GM21737 (cell line): ENCODE measurements around the gene WDR49.

Experiments
- ATAC-seq: cut with Tn5 transposase; IDR thresholded peaks from one replicate; pipeline ENCODE4 v1.9.1; 2021; ENCODE audit warnings: mild to moderate bottlenecking, moderate library complexity; ENCODE audit not compliant: unreplicated experiment

WDR49 gene

DNA sequence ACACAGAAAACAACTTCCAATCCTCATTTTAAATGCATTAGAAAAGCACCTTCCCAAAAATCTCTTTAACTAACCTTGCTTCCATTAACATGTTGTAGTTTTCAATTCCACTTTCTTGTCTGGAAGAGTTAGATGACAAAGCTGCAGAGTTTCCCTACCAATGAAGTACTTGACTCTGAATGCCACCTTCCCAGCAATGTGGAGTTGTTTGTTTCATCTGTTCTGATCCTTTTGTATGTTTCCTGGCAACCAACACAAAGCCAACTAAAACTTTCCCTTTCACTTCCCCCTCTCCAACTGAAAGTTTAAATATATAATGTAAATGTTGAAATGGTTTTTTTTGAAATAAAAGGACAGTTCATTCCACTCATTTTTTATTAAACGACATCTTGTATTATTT is at the start of gene WDR49:
TSS of gene WDR49 (minus strand) at position 183 of the 400 bp plus-strand sequence. CDS start 517 bp downstream, outside the sequence.
- ATAC-seq = no peak

DNA sequence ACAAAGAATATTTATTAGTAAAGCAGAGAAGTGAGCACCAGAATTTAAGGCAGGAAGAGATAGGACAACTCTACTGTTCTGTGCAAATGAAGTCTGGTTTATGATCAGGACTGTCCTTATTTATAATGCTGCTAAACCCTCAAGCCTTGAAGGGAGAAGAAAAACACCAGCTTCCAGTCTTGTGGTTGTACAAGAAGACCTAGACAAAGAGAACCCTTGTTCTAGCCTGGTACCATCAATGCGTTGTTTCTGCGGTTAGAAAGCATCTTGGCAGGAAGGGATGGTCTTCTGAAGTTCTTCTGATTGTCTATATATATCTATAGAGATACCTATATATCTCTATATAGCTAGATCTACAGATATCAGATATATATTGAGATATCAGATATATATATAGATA is 47.2 kb upstream of the WDR49 start:
- ATAC-seq = no peak

DNA sequence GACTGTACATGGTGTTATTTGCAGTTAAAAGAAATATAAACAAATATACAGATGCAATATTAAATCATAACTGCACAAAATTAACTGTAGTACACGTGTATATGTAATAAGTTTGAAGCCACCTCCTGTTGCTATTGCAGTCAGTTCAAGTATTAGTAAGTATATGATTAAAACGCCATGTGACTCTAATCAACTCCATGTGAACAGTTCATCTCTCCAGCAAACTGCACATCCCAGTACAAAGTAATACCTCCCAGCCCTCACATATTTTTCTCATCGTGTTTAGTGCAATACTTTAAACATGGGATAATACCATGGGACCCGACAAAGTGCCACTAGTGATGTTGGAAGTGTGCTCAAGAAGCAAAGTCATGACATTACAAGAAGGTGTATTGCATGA is 46.3 kb upstream of the WDR49 start:
- ATAC-seq = no peak

DNA sequence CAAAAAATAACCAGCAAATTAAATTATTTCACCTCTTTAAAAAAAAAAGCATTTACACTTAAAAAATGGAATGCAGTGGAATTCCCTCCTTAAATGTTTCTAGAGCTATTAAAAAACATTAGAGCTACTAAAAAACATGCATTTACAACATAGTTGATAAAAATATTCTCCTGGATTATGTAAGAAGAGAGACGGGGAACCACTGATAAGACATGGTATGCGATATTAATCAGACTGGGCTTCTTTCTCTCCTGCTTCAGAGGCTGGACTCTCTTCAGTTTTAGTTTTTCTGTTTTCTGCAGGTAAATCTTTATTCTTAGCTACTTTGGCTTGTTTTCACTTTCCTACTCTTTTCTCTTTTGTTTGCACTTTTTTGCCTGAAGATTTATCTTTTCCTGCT is 40.4 kb upstream of the WDR49 start:
- no peak for ATAC-seq

DNA sequence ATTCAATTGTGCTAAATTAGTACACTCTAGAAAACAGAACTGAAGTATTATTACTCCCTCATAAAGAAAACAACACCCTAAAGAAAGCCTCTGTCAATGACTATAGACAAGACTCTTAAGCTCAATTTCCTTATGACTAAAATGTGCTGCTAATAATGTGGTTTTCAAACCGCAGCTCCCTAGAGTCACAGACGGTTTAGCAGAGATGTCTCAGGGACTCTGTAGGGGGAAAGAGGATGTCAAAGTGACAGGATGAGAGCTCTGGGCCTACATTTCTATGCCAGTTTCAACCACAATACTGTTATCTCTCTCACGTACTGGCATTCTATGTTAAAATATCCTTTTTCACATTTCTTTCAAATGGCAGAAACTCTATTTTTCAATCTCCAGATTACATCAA is 37.6 kb upstream of the WDR49 start:
- peak; percentile 100 for ATAC-seq

DNA sequence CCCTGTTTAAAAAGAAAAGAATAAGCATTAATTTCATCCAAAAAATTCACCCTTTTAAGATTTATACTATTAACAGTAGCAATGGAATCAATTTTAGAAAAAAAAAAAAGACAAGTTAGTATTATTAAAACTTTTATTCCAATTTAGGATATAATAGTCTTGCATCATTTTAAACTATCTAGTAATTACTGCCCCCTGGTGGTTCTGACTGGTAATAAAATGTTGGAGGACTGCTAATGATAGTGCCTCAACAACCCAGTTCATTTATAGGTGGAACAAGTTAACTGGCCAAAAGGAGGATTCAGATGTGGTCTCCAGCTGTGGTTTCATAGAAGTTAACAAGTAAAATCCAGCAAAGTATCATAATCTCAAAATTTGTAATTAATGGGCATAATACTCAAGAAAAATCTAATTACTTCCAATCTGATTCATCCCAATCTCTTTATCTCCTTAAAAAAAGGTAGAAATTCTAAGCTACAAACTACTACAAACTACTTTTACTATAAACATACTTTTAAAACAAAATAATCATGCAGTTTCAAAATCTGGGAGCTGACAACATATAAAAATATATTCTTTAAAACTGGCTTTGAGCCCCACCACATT is 30.7 kb upstream of the WDR49 start:
- ATAC-seq = peak; percentile 81

DNA sequence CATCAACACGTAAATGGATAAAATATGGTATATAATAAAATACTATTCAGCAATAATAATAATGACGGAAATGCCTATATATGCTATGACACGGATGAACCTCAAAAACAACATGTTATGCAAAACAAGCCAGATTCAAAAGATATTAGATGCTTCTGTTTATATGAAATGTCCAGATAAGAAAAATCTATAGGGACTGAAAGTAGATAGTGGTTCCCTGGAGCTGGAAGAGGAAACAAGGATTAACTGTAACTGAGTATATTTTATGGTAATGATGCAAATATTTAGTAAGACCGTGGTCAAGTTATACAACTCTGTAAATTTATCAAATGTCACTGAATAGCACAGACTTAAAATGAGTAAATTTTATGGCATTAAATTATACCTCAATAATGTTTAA is 25.8 kb upstream of the WDR49 start:
- no peak for ATAC-seq

DNA sequence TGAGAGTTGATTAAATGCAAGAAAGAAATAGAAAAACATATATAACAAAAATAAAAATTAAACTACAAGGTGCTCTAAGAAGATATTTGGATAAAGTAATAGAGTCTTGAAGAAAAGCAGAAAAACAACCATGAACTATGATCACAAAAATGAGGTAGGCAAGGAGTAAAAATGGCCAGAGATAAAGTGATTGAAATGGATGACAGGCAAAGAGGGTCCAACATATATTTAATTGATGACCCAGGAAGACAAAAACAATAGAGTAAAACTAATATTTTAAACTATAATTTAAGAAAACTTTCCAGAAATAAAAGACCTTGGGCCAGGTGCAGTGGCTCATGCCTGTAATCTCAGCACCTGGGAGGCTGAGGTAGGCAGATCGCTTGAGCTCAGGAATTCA is 22.1 kb upstream of the WDR49 start:
- no peak for ATAC-seq

DNA sequence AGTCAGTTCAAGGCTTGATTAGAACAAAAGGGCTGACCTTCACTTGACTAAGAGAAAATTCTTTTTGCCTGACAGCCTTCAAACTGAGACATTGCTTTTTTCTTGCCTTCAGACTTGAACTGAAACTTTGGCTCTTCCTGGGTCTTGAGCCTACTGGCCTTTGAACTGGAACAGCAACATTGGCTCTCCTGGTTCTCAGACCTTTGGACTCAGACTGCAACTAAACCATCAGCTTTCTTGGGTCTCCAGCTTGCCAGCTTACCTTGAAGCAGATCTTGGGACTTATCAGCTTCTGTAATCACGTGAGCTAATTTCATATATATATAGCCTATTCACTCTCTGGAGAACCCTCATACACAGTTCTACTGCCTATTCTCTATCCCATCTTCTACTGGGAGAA is 19.5 kb upstream of the WDR49 start:
- ATAC-seq = no peak

DNA sequence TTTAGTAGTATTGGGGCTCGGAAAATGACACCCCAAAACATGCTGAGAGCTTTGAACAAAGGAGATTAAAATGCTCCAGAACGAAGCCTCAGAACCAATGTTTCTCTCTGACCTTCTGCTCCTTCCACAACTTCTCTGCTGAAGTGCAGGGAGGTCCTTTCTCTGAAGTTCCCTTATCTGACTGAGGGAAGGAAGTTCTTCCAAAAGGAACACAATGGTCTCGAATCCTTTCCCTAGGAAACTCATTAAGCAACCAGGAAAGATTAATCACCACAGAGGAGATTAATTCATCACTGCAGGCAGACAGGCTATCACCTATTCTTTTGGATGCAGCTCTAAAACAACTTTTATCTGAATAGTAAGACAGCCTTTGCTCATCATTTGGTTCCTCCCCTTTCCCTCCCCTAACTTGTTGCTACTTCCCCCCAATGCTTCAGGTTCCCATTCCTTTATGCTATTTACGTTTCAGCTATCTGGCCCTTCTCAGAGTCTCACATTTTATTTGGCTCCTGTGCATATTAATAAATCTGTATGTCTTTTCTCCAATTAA is 18.2 kb upstream of the WDR49 start:
- ATAC-seq = no peak

DNA sequence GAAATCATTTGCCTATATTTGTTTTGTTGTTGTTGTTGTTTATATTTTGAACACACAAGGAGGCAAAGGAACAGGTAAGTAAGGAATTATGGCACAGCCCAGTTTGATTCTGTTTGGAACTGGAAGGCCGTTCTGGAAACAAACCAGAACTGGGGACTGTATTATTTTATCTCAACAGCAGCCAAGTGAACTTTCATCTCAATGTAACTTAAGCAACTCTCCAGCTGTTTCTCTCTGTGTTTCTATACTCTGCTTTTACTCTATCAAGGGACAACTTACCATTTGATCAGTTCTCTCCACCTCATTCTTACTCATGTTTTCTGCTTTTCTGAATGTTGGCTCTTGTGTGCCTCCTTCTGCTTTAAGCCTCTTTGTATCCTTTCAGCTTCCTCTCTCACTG is 16.0 kb upstream of the WDR49 start:
- no peak for ATAC-seq

DNA sequence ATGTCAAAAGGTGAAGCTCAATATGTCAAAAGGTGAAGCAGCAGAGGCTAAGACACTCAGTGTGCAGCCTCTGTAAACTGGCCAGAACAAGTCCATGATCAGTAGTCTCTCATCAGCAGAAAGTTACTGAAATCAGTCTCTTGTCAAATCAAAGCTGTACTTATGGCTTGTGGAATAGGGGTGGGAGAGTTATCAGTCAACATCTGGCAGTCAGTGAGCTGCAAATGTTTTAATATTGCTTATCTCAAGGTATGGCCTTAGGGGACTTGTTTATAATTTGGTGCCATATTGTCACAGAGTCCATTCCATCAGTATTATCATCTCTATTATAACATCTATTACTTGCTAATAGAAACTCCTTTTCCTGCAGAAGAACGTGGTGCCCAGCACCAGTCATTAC is 14.9 kb upstream of the WDR49 start:
- no peak for ATAC-seq

DNA sequence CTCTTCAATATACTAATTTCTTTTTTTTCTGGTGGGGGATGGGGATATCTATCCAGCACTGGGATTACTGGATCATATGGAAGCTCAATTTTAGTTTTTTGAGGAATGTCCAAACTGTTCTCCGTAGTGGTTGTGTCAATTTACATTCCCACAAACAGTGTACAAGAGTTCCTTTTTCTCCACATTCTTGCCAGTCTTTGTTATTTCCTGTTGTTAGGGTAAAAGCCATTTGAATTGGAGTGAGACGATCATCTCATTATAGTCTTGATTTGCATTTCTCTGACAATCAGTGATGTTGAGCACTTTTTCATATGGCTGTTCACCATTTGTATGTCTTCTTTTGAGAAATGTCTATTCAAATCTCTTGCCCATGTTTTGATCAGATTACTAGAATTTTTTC is 12.8 kb upstream of the WDR49 start:
- ATAC-seq = no peak

DNA sequence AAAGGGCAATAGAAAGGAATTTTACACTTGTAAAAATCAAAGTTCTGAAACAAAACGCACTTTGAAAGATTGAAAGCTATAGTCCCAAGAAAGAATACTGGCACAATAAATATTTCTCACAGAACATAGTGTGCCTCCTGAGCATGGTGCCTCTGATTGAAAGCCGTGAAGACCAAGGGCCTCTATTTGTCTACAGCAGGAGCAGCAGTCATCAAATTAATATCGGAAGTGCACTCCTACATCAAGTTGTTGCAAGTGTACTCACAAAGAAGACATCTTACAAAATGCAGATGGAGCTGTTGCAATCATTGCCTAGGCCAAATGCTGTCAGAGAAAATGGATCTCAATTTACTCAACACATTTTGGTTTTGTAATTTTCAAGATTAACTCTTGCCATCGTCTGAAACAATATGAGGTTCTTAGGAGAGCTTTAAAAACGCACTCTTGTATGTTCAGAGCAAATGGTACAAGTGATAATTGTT is 9.2 kb upstream of the WDR49 start:
- no peak for ATAC-seq

DNA sequence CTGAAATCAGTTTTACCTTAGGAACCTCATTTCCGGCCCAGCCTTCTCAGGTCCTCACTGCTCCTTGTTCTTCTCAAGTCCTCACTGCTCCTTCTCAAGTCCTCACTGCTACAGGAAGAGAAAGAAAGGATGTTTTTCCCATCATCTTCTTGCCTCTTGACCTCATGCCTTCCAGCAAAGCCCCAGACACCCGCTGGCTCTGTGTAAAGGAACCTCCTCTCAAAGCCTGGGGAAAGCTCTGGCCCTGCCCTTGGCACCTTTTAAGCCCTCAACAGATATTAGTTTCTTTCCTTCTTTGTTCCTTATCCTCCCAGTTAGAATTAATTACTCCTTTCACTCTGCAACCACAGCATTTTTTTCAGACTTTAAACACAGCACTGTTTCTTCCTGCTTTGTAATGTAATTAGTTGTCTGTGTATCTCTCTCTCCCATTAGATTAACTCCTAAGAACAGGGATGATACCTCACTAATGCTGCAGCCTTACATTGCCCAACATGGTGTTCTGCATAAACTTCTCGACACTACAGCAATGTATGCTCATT is 4.0 kb upstream of the WDR49 start:
- ATAC-seq = no peak

DNA sequence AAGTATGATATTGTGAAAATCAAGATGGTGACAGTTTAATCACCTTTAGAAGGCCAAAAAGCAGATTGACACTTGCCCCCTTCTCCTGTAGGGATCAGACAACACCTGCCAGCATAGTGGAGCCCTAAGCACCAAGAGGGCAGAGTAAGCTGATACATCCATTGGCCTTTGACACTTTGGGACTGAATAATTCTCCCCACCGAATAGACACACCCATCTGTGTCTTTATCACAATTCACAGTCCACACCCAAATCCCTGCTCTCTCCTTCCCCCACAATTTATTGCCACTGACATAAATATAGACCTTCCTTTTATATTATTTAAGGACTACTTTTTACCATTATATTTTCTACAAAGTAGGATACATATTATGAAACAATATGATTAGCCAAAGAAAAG is 3.1 kb upstream of the WDR49 start:
- no peak for ATAC-seq

DNA sequence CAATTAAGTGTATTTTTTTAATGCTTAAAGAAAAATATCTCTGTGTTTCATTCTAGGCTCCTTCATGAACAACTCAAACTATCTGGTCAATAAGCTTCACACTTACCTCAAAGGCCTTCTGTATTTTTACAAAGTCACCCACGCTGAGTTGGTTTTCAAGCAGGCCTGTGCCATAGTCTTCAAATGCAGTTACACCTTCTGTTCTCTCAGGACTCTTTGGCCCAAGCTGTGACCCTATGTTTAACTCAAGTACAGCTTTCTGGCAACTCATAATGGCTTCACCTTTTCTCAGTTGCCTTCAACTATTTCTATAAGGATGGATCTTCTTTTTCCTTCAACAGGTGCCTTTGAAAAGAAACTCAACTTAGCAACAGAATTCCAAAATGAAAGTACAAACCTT is 587 bp downstream of the WDR49 start:
- ATAC-seq = no peak

DNA sequence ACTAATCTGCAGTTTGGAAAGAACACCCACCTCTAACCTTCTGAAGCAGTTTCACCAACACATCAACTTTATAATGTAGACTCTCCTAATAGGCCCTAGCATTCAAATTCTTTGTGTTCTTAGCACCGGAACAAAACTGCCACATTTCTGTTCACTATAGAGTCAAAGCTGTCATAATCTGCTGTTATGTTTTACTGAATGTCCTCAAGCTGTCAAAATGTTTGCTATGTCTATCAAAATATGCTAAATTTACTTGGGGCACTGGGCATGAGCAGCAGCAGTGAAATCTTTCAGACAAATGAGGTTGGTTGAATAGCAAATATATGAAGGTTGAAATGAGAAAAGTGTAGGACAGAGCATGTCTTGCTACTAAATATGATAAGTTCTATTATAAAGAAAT is 1.9 kb downstream of the WDR49 start:
- no peak for ATAC-seq

DNA sequence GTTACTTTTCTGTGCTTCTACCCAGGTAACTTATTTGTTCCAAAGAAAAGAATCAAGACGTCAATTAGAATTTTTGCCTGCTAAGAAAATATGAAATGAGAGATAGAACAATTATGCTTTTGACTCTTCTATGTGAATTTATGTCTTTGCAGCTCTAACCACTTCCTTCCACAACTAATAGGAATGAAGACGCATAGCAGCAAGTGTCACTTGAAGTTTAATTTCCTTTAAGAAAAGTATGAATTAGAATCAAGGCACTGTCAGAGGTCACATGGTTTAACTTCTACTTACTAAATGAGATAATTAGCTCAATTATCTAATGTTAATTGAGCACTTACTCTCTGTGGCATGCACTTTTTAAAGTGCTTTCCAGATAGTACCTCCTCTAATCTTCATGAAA is 3.3 kb downstream of the WDR49 start:
- no peak for ATAC-seq

DNA sequence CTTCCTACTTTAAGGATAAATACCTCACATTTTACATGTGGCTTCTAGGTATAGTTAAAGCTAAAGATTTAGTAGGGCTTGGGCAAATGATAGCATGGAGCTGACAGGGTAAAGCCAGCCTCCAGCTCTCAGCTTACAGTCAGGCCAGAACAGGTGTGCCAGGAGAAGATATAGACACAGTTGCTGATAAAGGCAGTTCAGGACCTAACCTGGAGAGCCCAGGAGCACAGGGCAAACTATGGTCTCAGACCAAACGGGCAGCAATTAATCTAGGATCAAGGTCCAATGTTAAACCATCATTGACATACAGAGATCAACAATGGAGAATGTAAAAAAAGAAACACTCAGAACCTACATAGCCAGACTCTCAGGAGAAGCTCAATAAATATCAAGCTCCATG is 4.0 kb downstream of the WDR49 start:
- ATAC-seq = no peak

DNA sequence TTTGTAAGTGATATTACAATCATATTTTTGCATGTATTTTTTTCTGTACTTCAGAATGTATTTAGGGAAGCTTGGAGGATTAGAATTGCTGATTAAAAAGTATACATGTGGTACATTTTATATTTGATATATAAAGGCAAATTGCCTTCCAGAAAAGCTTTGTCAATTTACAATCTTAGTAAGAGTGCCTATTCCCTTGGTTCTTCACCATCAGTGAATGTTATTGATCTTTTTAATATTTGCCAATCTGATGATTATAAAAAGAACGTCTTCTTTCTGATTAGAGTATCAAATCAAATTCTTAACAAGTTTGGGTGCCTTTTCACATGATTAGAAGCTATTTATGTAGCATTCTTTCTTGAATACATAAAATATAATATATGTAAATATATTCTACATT is 9.1 kb downstream of the WDR49 start:
- ATAC-seq = no peak

DNA sequence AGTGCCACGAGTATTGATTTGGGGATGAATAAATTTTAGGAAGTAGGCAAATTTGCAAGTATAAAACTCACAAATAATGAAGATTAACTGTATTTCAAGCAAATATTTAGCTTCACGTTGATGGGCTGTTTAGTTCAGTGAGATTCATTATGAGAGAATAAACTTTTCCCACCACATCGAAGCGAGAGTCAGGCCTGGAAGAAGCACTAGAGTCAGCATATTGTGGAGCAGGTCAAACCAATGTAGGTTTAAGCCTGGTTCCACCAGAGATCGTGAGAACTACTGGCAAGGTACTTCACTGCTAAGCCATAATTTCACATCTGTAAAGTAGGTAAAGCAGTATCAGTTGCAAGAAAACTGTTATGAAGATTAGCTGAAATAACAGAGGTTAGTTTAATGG is 22.3 kb downstream of the WDR49 start:
- no peak for ATAC-seq

DNA sequence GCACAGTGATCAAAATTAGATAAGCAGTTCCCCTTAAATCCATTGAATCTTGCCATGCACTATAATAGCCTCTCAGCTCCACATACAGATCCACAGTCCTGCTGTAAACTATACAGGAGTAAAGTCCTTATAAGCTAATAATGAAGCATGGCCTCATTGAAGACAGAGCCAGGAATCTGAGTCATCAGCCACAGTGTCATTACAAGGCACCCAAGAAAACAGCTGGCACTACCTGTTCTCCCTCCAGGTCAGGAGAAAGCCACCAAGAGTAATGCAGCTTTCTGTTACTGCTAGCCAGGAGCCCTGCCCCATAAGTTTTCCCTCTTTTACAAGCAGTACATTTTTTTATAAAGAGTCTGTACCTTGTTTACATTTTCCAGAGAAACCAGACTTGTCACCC is 27.3 kb downstream of the WDR49 start:
- no peak for ATAC-seq
